ENCODE results near the gene FAM117B.

GRCh38 chr2:202642567-202642966, 7.8 kb downstream of the FAM117B start:
- TF ChIP-seq CTCF (optimal IDR thresholded peaks at IDR 0.05 in 1 of 3, IDR thresholded peaks at IDR 0.05 in 1 of 3, conservative IDR thresholded peaks at IDR 0.05 in 1 of 3; ENCODE audit: extremely low read depth in 1 of 3, insufficient read depth in 2 of 3, low read length in 3 of 3) (no peak), EZH2 (IDR thresholded peaks at IDR 0.05; ENCODE audit: low read length) (no peak)
